ENCODE measurements around the gene SMPD2.
"Not testable (repeated sequence)": the region's sequence is repeated elsewhere in the genome, so short reads cannot be mapped to it uniquely, and the experiment has no call there.

The SMPD2 gene

GRCh38 chr6:109458774-109459531 is 18.4 kb downstream of the SMPD2 start:
- no peak overlapping the region for H3K4me3 ChIP-seq (ENCODE audit: low read depth, low read length)
- no peak for TF ChIP-seq CTCF (IDR thresholded peaks at IDR 0.05; ENCODE audit: insufficient read depth, low read depth, low read length, missing control alignments)

GRCh38 chr6:109460161-109460829 is 19.8 kb downstream of the SMPD2 start:
- no peak for TF ChIP-seq CTCF (IDR thresholded peaks at IDR 0.05; ENCODE audit: insufficient read depth, low read depth, low read length, missing control alignments)
- no peak for DNase-seq (ENCODE audit: low read depth)
- peak overlapping the region; percentile 32; the same call in 1 of the 2 replicates for H3K4me3 ChIP-seq (ENCODE audit: low read depth, low read length)

More at GRCh38 chr6:109458774-109459531, 18.4 kb downstream of the SMPD2 start:
- peak; percentile 73 for DNase-seq (ENCODE audit: low read depth)

- H3K4me3 ChIP-seq (ENCODE audit: low read depth, low read length); DNase-seq (ENCODE audit: low read depth): not testable (repeated sequence)
Measured at GRCh38 chr6:109461205-109461604, 20.7 kb downstream of the SMPD2 start.

GRCh38 chr6:109461733-109462526 is 21.4 kb downstream of the SMPD2 start:
- no peak for DNase-seq (ENCODE audit: low read depth)
- no peak overlapping the region for H3K4me3 ChIP-seq (ENCODE audit: low read depth, low read length)
- TF ChIP-seq CTCF (IDR thresholded peaks at IDR 0.05; ENCODE audit: insufficient read depth, low read depth, low read length, missing control alignments), result no peak

GRCh38 chr6:109465772-109466171 is 25.2 kb downstream of the SMPD2 start:
- DNase-seq (ENCODE audit: low read depth), result no peak
- no peak for TF ChIP-seq CTCF (IDR thresholded peaks at IDR 0.05; ENCODE audit: insufficient read depth, low read depth, low read length, missing control alignments)
- no peak overlapping the region for H3K4me3 ChIP-seq (ENCODE audit: low read depth, low read length)

GRCh38 chr6:109466212-109466923 is 25.8 kb downstream of the SMPD2 start:
- no peak overlapping the region for H3K4me3 ChIP-seq (ENCODE audit: low read depth, low read length)
- TF ChIP-seq CTCF (IDR thresholded peaks at IDR 0.05; ENCODE audit: insufficient read depth, low read depth, low read length, missing control alignments), result no peak
- DNase-seq (ENCODE audit: low read depth), result no peak
